K562 (cell line): ENCODE results near the gene SLC38A11. TPM values are rescaled to one million over a fixed set of nuclear protein-coding genes. Genes with fewer than 3 reads are reported as not detected.

Source experiments
- ATAC-seq: fragments of 200-7000 bp; cut with Tn5 transposase; 3 replicates; pipeline ENCODE4 v1.9.1; 2020; ENCODE audit warnings: moderate library complexity
- BruUV-seq: library from RNA; stranded (reverse); fragments of 400-500 nt; replicated peaks from 2 replicates; lab custom pipeline; 2021; lab: Mats Ljungman, UMichigan
- CTCF ChIA-PET: fragments of 300-600 bp; formaldehyde crosslinking; extraction: SDS; loops from one replicate; lab custom pipeline; 2021; ENCODE audit warnings: low intra/inter-chr PET ratio; lab: Yijun Ruan, JAX
- POLR2A ChIA-PET: fragments of 300-600, 350-650 bp; sonication (Branson Sonifier 250); formaldehyde crosslinking; extraction: SDS; loops from one replicate; lab custom pipeline; 2021; ENCODE audit warnings: antibody characterized with exemption, inconsistent platforms; lab: Yijun Ruan, JAX
- DNase-seq, 4 experiments: peaks; one replicate each; pipeline versions ENCODE4 v3.0.0 to v3.0.0-alpha.2; 2011 to 2018; ENCODE audit warnings: low spot score in 3 of 4, mixed read lengths in 3 of 4; ENCODE audit errors: extremely low read depth in 1 of 4
- FAIRE-seq: peaks from 2 replicates; lab custom pipeline; 2011; peaks lifted over from hg19 to GRCh38; lab: Jason Lieb, UNC
- H2AFZ ChIP-seq: 2 replicates; pipeline ENCODE4 v1.6.0; 2011; ENCODE audit warnings: low read depth, low read length, control low read depth, inconsistent platforms
- H3K27ac ChIP-seq: fragments of 200-600 bp; 3 replicates; pipeline ENCODE4 v1.8.0; 2011; ENCODE audit warnings: low read depth, mild to moderate bottlenecking, control low read depth, inconsistent platforms, low read length, moderate library complexity, mixed read lengths; ENCODE audit errors: extremely low read depth
- H3K27me3 ChIP-seq, 2 experiments: fragments of 300-600 bp in 1 of 2; 2 replicates in 1 of 2; 3 replicates in 1 of 2; pipeline versions ENCODE4 v1.6.0 to v1.8.0; 2011; ENCODE audit warnings: inconsistent platforms in 2 of 2, low read length in 2 of 2, mild to moderate bottlenecking in 1 of 2, mixed read lengths in 1 of 2, moderate library complexity in 1 of 2; ENCODE audit not compliant: control insufficient read depth in 2 of 2, insufficient read depth in 2 of 2
- H3K36me3 ChIP-seq: fragments of 300-600 bp; 3 replicates; pipeline ENCODE4 v1.8.0; 2011; ENCODE audit warnings: mild to moderate bottlenecking, low read length, inconsistent platforms; ENCODE audit not compliant: control insufficient read depth, insufficient read depth
- H3K4me1 ChIP-seq, 2 experiments: fragments of 200-600 bp in 1 of 2; replicated peaks in 1 of 2; 2 replicates in 1 of 2; 3 replicates in 1 of 2; pipeline versions ENCODE4 v1.5.1 to v1.8.0; 2011; ENCODE audit warnings: inconsistent platforms in 2 of 2, low read length in 2 of 2, mild to moderate bottlenecking in 1 of 2, mixed read lengths in 1 of 2, moderate library complexity in 1 of 2; ENCODE audit not compliant: control insufficient read depth in 2 of 2, insufficient read depth in 2 of 2
- H3K4me2 ChIP-seq: 2 replicates; pipeline ENCODE4 v1.6.1; 2011; ENCODE audit warnings: low read length, control low read depth, inconsistent platforms, mixed read lengths; ENCODE audit not compliant: insufficient read depth
- H3K4me3 ChIP-seq: fragments of 200-600 bp; sonication (generic), shearing (Covaris generic); 2 replicates; pipeline ENCODE4 v1.5.1; 2016; ENCODE audit warnings: control low read depth, inconsistent platforms
- H3K79me2 ChIP-seq: fragments of 200-600 bp; 3 replicates; pipeline ENCODE4 v1.8.0; 2011; ENCODE audit warnings: low read length, inconsistent platforms; ENCODE audit not compliant: control insufficient read depth, insufficient read depth
- H3K9ac ChIP-seq, 2 experiments: 2 replicates each; pipeline versions ENCODE4 v1.6.0 to v1.6.1; 2011; ENCODE audit warnings: low read depth in 2 of 2, low read length in 2 of 2, control low read depth in 1 of 2, inconsistent platforms in 1 of 2, mild to moderate bottlenecking in 1 of 2, mixed read lengths in 1 of 2; ENCODE audit not compliant: insufficient read depth in 1 of 2
- H3K9me1 ChIP-seq: one replicate; pipeline ENCODE4 v1.6.0; 2011; ENCODE audit warnings: inconsistent platforms, mild to moderate bottlenecking, low read length, moderate library complexity; ENCODE audit not compliant: control insufficient read depth, insufficient read depth
- H3K9me3 ChIP-seq: replicated peaks from 2 replicates; pipeline ENCODE4 v1.5.1; 2011; ENCODE audit warnings: low read depth, low read length, inconsistent platforms; ENCODE audit not compliant: control insufficient read depth, insufficient read depth
- H4K20me1 ChIP-seq: replicated peaks from 2 replicates; pipeline ENCODE4 v1.6.1; 2011; ENCODE audit warnings: low read length, inconsistent platforms, mixed read lengths; ENCODE audit not compliant: control insufficient read depth, insufficient read depth
- ARID1B ChIP-seq: fragments of 450-650 bp; IDR thresholded peaks from 2 replicates; pipeline ENCODE4 v1.6.1; 2016; ENCODE audit warnings: antibody characterized with exemption, mild to moderate bottlenecking, inconsistent platforms
- ELK1 ChIP-seq: sonication (generic); formaldehyde crosslinking; IDR thresholded peaks from 2 replicates; pipeline ENCODE4 v1.8.1; 2022; ENCODE audit warnings: missing genetic modification reagents
- ETS2 ChIP-seq: IDR thresholded peaks from 2 replicates; pipeline ENCODE4 v1.6.1; 2016; ENCODE audit warnings: borderline replicate concordance, missing genetic modification characterization, mild to moderate bottlenecking, moderate library complexity, missing compliant biosample characterization; ENCODE audit not compliant: poor library complexity, severe bottlenecking
- HNRNPH1 ChIP-seq: fragments of 200-400 bp; formaldehyde crosslinking; optimal IDR thresholded peaks from 2 replicates; pipeline ENCODE3; 2017; ENCODE audit warnings: low read depth, mild to moderate bottlenecking, low read length, moderate library complexity
- KAT2B ChIP-seq: IDR thresholded peaks from one replicate; pipeline ENCODE4 v1.6.1; 2012; ENCODE audit warnings: low read depth, mild to moderate bottlenecking, control low read depth, inconsistent platforms, low read length, moderate library complexity
- LEF1 ChIP-seq: fragments of 450-650 bp; IDR thresholded peaks from 2 replicates; pipeline ENCODE4 v1.6.1; 2016; ENCODE audit warnings: mild to moderate bottlenecking
- MLLT1 ChIP-seq, 2 experiments: fragments of 450-650 bp; IDR thresholded peaks; 2 replicates each; pipeline ENCODE4 v1.6.1; 2016
- SAFB2 ChIP-seq: fragments of 200-400 bp; formaldehyde crosslinking; IDR thresholded peaks from 2 replicates; pipeline ENCODE4 v1.6.1; 2018; ENCODE audit warnings: borderline replicate concordance, low read length, low read depth, moderate library complexity; ENCODE audit not compliant: severe bottlenecking
- SIN3A ChIP-seq, 2 experiments: fragments of 150-350 bp in 1 of 2; IDR thresholded peaks; 2 replicates each; pipeline ENCODE4 v1.6.1; 2011 to 2016; ENCODE audit warnings: borderline replicate concordance in 2 of 2, low read depth in 2 of 2, low read length in 2 of 2, mild to moderate bottlenecking in 2 of 2, moderate library complexity in 2 of 2; ENCODE audit not compliant: control insufficient read depth in 1 of 2
- SUPT5H ChIP-seq: fragments of 450-650 bp; IDR thresholded peaks from 2 replicates; pipeline ENCODE4 v1.6.1; 2016
- ZNF280A ChIP-seq: fragments of 450-650 bp; IDR thresholded peaks from 2 replicates; pipeline ENCODE4 v1.6.1; 2018; ENCODE audit warnings: mild to moderate bottlenecking, low read depth; ENCODE audit not compliant: partially characterized antibody
- ZNF436 ChIP-seq: fragments of 250-450, 450-650 bp; sonication (Bioruptor Pico); formaldehyde crosslinking; IDR thresholded peaks from 2 replicates; pipeline ENCODE4 v1.7.0; 2020; ENCODE audit warnings: mild to moderate bottlenecking
- ZNF518B ChIP-seq: fragments of 250-450 bp; sonication (Bioruptor Pico); IDR thresholded peaks from 2 replicates; pipeline ENCODE4 v1.5.0; 2021; ENCODE audit warnings: mild to moderate bottlenecking, moderate library complexity
- ZNF655 ChIP-seq: fragments of 250-450 bp; sonication (Bioruptor Pico); IDR thresholded peaks from 2 replicates; pipeline ENCODE4 v1.5.0; 2021
- WGBS: fragments of 100-300 bp; shearing (Covaris generic); methylation state at CpG from one replicate; pipeline ENCODE4 v1.1.6; 2016; ENCODE audit warnings: low coverage, mixed read lengths; ENCODE audit not compliant: insufficient coverage; ENCODE audit errors: missing lambda C conversion rate; 5-methylcytosine and 5-hydroxymethylcytosine counted together
- in situ Hi-C: fragments of 300-500 bp; cut with MboI; formaldehyde crosslinking; loops from 4 replicates; pipeline ENCODE4 v1.15.0; 2018; ENCODE audit warnings: inconsistent platforms, mixed read lengths
- intact Hi-C: fragments of 100-400 bp; cut with micrococcal nuclease; formaldehyde crosslinking; loops from 2 replicates; pipeline ENCODE4 v1.14.2; 2022
- polyA plus RNA-seq, 8 experiments: library from polyadenylated mRNA; depleted of rRNA in 4 of 8; stranded (reverse) in 5 of 8; unstranded in 3 of 8; fragments of >200 nt; fragmentation: Nextera tagmentation in 2 of 8; fragmentation: Illumina TruSeq in 1 of 8; extraction: Ambion mirVana in 2 of 8; extraction: Trizol in 1 of 8; gene quantifications; 2 replicates each; pipeline versions ENCODE4 v1.2.1 to v1.2.3, GENCODE V29; 2011 to 2014; ENCODE audit warnings: inconsistent platforms in 1 of 8, missing spikeins in 1 of 8
- total RNA-seq, 7 experiments: library from RNA; depleted of rRNA in 6 of 7; stranded (reverse); fragments of >200 nt in 6 of 7; fragmentation: Illumina TruSeq in 2 of 7; extraction: Trizol in 2 of 7; gene quantifications; 2 replicates each; pipeline versions ENCODE4 v1.2.1 to v1.2.3, GENCODE V29; 2011 to 2021; ENCODE audit warnings: low replicate concordance in 1 of 7

Gene SLC38A11
- total and polyA plus RNA-seq, 9 of the 15 experiments (the other 6 are each of a cell fraction or from before 2014, with no cell fraction given) = not detected

- in situ Hi-C loops (no loop called here), intact Hi-C loops (no loop called here)
- no peak overlapping the region for H3K4me3 ChIP-seq
- H3K9me1 ChIP-seq = no peaks in the 10 kb centered on the region
- H3K27me3 ChIP-seq = no peaks in the 10 kb centered on the region
- H3K79me2 ChIP-seq = no peaks in the 10 kb centered on the region
- DNase-seq (no peak), FAIRE-seq (no peak), ATAC-seq (no peak)
- WGBS = 0% methylated on average over 1 of the region's 1 CpG
- H3K4me2 ChIP-seq = no peak overlapping the region
- H3K4me1 ChIP-seq = no peaks in the 10 kb centered on the region
- H3K36me3 ChIP-seq = no peaks in the 10 kb centered on the region
- ChIA-PET CTCF (no interaction called here), POLR2A (no interaction called here)
- no peak overlapping the region for H3K9ac ChIP-seq
- no TSS peak for BruUV-seq
- no peak overlapping the region for H2AFZ ChIP-seq
- no peaks in the 10 kb centered on the region; the same call in 1 of the 2 replicates for H3K9me3 ChIP-seq
- H3K27ac ChIP-seq = no peak overlapping the region
- H4K20me1 ChIP-seq = no peaks in the 10 kb centered on the region
- TF ChIP-seq ZNF280A (no peak), ZNF655 (no peak), SUPT5H (no peak), KAT2B (no peak), LEF1 (no peak), ETS2 (tag) (no peak), SAFB2 (no peak), ZNF436 (CRISPR knock-in tag) (no peak), SIN3A (IDR thresholded peaks at IDR 0.05; ENCODE audit: borderline replicate concordance in 2 of 2, control insufficient read depth in 1 of 2, low read depth in 2 of 2, low read length in 2 of 2) (no peak), ELK1 (CRISPR knock-in tag) (no peak), HNRNPH1 (no peak), ZNF518B (no peak), MLLT1 (IDR thresholded peaks at IDR 0.05) (no peak), ARID1B (no peak)
Measured at GRCh38 chr2:164899121-164899520, 56.2 kb downstream of the SLC38A11 start.
